Neural crest cell (in vitro differentiated cells): Measurements from ENCODE around the gene GABBR2. TPM values are rescaled to one million over a fixed set of nuclear protein-coding genes. Genes with fewer than 3 reads are reported as not detected.
A peak's percentile ranks its signal among the peaks of the same experiment; 100 is the strongest.

Experiments used
- DNase-seq: peaks from one replicate; pipeline ENCODE4 v3.0.0; 2021; ENCODE audit warnings: low read depth, mixed read lengths, low spot score
- H3K27ac Mint-ChIP-seq: one replicate; pipeline ENCODE4 v1.8.0; 2021; ENCODE audit warnings: mild to moderate bottlenecking, mixed read lengths; ENCODE audit not compliant: unreplicated experiment
- H3K27me3 Mint-ChIP-seq: 2 replicates; pipeline ENCODE4 v1.8.0; 2021; ENCODE audit warnings: low read depth, mild to moderate bottlenecking, mixed read lengths
- H3K36me3 Mint-ChIP-seq: 2 replicates; pipeline ENCODE4 v1.8.0; 2021; ENCODE audit warnings: low read depth, mild to moderate bottlenecking, mixed read lengths
- H3K4me1 Mint-ChIP-seq: 2 replicates; pipeline ENCODE4 v1.8.0; 2021; ENCODE audit warnings: mixed read lengths
- H3K4me3 Mint-ChIP-seq: one replicate; pipeline ENCODE4 v1.8.0; 2021; ENCODE audit warnings: mild to moderate bottlenecking, mixed read lengths
- H3K9me3 Mint-ChIP-seq: 2 replicates; pipeline ENCODE4 v1.8.0; 2021; ENCODE audit warnings: mixed read lengths
- CTCF ChIP-seq: fragments of 200-600 bp; sonication (generic); conservative IDR thresholded peaks from 2 replicates; pipeline ENCODE4 v1.5.0; 2021; ENCODE audit warnings: antibody characterized with exemption, mild to moderate bottlenecking
- total RNA-seq: library from RNA; stranded (reverse); gene quantifications from 2 replicates; pipeline ENCODE4 v1.2.1, GENCODE V29; 2021

Gene GABBR2
- total RNA-seq, 1 donor from 2014 or later: 0.84 TPM

GRCh38 chr9:98530275-98530674 lies 178.5 kb downstream of the GABBR2 start:
- Mint-ChIP-seq H3K4me1 (no peaks in the 10 kb centered on the region), H3K27me3 (peaks cover 41% of the 10 kb centered on the region), H3K27ac (no peak overlapping the region), H3K9me3 (no peaks in the 10 kb centered on the region), H3K36me3 (no peaks in the 10 kb centered on the region), H3K4me3 (no peak overlapping the region)
- DNase-seq: no peak
- TF ChIP-seq CTCF: no peak

DNA sequence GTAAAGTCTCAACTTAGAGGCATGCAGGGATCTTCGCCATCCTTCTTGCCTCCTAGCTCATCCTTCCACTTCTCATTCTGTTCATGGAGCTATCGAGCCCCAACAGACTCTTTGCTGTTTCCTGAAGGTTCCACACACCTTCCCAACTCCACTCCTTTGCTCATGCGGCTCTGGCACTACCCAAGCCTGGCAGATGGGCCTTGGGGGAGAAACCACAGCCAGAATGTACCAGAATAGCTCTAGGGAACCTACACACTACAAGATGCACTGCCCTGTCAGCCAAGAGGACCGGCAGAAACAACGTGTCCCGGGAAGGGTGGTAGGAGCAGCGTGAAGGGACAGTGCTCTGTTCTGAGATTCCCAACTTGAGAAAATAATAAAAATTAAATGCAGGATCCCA lies 178.9 kb downstream of the GABBR2 start:
- Mint-ChIP-seq H3K27ac (no peak overlapping the region), H3K4me3 (no peak overlapping the region), H3K27me3 (peaks cover 45% of the 10 kb centered on the region), H3K4me1 (no peaks in the 10 kb centered on the region), H3K9me3 (no peaks in the 10 kb centered on the region), H3K36me3 (no peaks in the 10 kb centered on the region)
- DNase-seq: no peak
- TF ChIP-seq CTCF: no peak

DNA sequence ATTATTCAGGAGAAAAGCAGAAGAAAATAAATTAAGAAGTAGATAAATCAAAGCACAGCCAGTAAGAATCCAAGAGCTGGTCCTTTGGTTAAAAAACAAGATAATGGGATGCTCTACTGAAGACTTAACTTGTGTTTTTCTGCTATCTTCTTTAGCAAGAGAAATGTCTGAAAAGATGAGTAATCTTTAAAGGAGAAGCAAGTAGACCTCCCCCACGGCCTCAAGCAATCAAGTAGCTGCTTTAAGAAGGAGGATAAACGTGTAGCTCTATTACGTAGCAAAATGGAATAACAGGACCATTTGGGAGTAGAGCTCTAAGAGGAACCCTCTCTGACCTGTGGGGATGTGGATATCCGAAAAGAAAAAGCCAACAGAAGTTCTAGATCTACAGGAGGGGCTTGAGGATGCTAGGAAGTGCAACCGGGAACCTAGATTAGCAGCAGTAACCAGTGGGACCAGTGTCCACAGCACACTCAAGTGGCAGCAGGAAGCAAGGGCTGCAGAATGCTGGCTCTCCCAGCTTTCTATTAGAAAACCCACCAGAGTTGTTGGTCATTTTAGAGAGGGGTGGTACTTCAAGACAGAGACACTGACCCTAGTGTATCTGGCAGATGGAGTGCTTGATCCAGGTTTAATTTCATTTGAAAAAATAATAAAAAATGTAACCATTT lies 185.4 kb downstream of the GABBR2 start:
- DNase-seq: no peak
- Mint-ChIP-seq H3K9me3 (no peaks in the 10 kb centered on the region), H3K27me3 (peaks cover 68% of the 10 kb centered on the region), H3K4me1 (no peaks in the 10 kb centered on the region), H3K27ac (no peak overlapping the region), H3K4me3 (no peak overlapping the region), H3K36me3 (no peaks in the 10 kb centered on the region)
- peak; percentile 38 for TF ChIP-seq CTCF

DNA sequence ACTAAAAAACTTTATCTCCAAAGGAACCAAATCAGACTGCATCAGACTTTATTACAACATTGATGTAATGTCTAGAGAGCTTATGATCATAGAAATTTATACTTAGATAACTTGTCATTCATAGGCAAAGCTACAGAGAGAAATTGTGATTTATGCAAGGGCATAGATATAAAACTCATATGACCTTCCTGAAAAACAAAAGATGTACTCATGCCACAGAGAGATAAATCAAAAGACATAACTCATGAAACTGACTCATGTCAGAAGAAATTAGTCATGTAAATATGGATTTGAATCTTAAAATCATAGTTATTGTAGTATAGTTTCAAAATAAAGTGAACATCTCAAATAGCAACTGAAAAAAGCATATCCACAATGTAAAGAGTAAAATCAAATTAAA lies 186.2 kb downstream of the GABBR2 start:
- no peaks in the 10 kb centered on the region for H3K9me3 Mint-ChIP-seq
- no peak for TF ChIP-seq CTCF
- no peak overlapping the region for H3K27ac Mint-ChIP-seq
- DNase-seq: no peak
- peaks cover 63% of the 10 kb centered on the region for H3K27me3 Mint-ChIP-seq
- H3K4me3 Mint-ChIP-seq: no peak overlapping the region
- H3K4me1 Mint-ChIP-seq: no peaks in the 10 kb centered on the region
- H3K36me3 Mint-ChIP-seq: no peaks in the 10 kb centered on the region

DNA sequence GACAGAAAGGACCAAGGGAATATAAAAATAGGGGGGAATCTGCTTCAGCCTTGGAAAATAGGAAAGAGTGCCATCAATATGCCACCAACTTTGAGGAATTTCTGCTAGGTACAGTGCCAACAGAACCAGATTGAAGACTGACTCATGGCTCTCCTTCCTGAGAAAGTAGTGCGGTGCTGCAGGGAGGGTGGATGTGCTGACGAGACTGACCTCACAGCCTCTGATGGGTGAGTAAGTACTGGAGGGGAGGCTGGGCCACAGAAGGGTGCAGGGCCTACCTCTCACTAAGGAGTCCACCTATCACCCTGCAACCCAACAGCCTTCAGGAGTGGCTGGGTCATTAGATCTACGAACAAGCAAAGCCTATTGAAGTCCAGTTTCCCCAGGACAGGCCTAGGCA lies 187.6 kb downstream of the GABBR2 start:
- no peaks in the 10 kb centered on the region for H3K4me1 Mint-ChIP-seq

More for the DNA sequence above, 187.6 kb downstream of the GABBR2 start:
- Mint-ChIP-seq H3K27me3 (peaks cover 55% of the 10 kb centered on the region), H3K27ac (no peak overlapping the region), H3K4me3 (no peak overlapping the region), H3K9me3 (peaks cover 2% of the 10 kb centered on the region), H3K36me3 (no peaks in the 10 kb centered on the region)
- no peak for DNase-seq
- no peak for TF ChIP-seq CTCF
